ENCODE data around the gene PDK1.

GRCh38 chr2:172516299-172516698 lies 39.6 kb upstream of the PDK1 start:
- TF ChIP-seq POLR2A (IDR thresholded peaks at IDR 0.05; ENCODE audit: low read depth, low read length) (no peak), POLR2AphosphoS5 (IDR thresholded peaks at IDR 0.05; ENCODE audit: low read depth, low read length) (no peak)
